GM12878 (cell line): ENCODE data around the gene CD248.

Experiments
- CBFB ChIP-seq: IDR thresholded peaks from 2 replicates; pipeline ENCODE4 v1.6.1; 2016; ENCODE audit warnings: antibody characterized with exemption, low read depth
- CTCF ChIP-seq, 3 experiments: IDR thresholded peaks in 2 of 3; conservative IDR thresholded peaks in 1 of 3; 2 replicates each; pipeline ENCODE4 v1.5.1; 2011; ENCODE audit warnings: low read depth in 3 of 3, low read length in 3 of 3, mild to moderate bottlenecking in 3 of 3, control low read depth in 2 of 3, moderate library complexity in 2 of 3, inconsistent platforms in 1 of 3, mixed read lengths in 1 of 3; ENCODE audit not compliant: control insufficient read depth in 2 of 3, insufficient read depth in 1 of 3; ENCODE audit errors: extremely low read depth in 1 of 3
- ELK1 ChIP-seq: IDR thresholded peaks from 2 replicates; pipeline ENCODE4 v1.6.1; 2012; ENCODE audit warnings: low read depth, low read length, improper control_type of control experiment
- KDM1A ChIP-seq: fragments of 200-600 bp; sonication (generic); IDR thresholded peaks from 2 replicates; pipeline ENCODE4 v1.6.1; 2016; ENCODE audit warnings: borderline replicate concordance
- MAX ChIP-seq: IDR thresholded peaks from 2 replicates; pipeline ENCODE4 v1.6.1; 2012; ENCODE audit warnings: low read depth, low read length, improper control_type of control experiment
- NBN ChIP-seq: fragments of 450-650 bp; IDR thresholded peaks from 2 replicates; pipeline ENCODE4 v1.6.1; 2016
- NR2C2 ChIP-seq: IDR thresholded peaks from 2 replicates; pipeline ENCODE4 v1.6.1; 2011; ENCODE audit warnings: borderline replicate concordance, low read depth; ENCODE audit not compliant: control insufficient read depth, insufficient read length
- POLR2A ChIP-seq: IDR thresholded peaks from 2 replicates; pipeline ENCODE4 v1.6.1; 2011; ENCODE audit warnings: low read depth, mild to moderate bottlenecking, low read length
- POLR2AphosphoS5 ChIP-seq: IDR thresholded peaks from 2 replicates; pipeline ENCODE4 v1.6.1; 2011; ENCODE audit warnings: mild to moderate bottlenecking, low read length, inconsistent platforms
- RAD21 ChIP-seq: IDR thresholded peaks from 2 replicates; pipeline ENCODE4 v1.6.1; 2011; ENCODE audit warnings: mild to moderate bottlenecking, low read depth, low read length, moderate library complexity; ENCODE audit not compliant: insufficient read depth
- TF ChIP-seq, protein P1 (sequence below): fragments of 450-650 bp; IDR thresholded peaks from 2 replicates; pipeline ENCODE4 v1.6.1; 2017; ENCODE audit warnings: mild to moderate bottlenecking, low read depth, inconsistent platforms; ENCODE audit not compliant: poor library complexity, severe bottlenecking

DNA sequence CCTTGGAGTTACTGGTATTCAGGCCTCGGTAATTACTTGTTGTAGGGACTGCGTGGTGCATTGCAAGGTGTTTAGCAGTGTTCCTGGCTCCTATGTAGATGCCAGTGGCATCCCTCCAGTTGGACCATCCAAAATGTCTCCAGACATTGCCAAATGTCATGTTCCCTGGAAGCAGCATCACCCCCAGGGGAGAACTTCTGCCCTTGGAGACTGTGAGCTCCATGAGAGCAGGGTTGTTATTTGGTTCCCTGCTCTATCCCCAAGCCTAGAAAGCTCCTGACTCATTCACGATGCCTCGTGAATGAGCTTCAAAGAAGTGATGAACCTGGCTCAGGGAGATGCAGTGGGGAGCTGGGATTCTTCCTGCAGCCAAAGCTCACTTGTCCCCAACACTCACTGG lies 4.8 kb upstream of the CD248 start:
- TF ChIP-seq NR2C2, result no peak
- TF ChIP-seq CBFB, result no peak
- no peak for TF ChIP-seq POLR2AphosphoS5
- TF ChIP-seq CTCF (IDR thresholded peaks at IDR 0.05 in 2 of 3, conservative IDR thresholded peaks at IDR 0.05 in 1 of 3; ENCODE audit: control insufficient read depth in 2 of 3, extremely low read depth in 1 of 3, insufficient read depth in 1 of 3, low read depth in 3 of 3, low read length in 3 of 3), result no peak
- no peak for TF ChIP-seq POLR2A
- TF ChIP-seq KDM1A, result no peak
- TF ChIP-seq, protein P1, sequence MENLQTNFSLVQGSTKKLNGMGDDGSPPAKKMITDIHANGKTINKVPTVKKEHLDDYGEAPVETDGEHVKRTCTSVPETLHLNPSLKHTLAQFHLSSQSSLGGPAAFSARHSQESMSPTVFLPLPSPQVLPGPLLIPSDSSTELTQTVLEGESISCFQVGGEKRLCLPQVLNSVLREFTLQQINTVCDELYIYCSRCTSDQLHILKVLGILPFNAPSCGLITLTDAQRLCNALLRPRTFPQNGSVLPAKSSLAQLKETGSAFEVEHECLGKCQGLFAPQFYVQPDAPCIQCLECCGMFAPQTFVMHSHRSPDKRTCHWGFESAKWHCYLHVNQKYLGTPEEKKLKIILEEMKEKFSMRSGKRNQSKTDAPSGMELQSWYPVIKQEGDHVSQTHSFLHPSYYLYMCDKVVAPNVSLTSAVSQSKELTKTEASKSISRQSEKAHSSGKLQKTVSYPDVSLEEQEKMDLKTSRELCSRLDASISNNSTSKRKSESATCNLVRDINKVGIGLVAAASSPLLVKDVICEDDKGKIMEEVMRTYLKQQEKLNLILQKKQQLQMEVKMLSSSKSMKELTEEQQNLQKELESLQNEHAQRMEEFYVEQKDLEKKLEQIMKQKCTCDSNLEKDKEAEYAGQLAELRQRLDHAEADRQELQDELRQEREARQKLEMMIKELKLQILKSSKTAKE, result no peak
- TF ChIP-seq MAX, result no peak
- TF ChIP-seq ELK1, result no peak
- TF ChIP-seq RAD21, result no peak
- TF ChIP-seq NBN, result no peak
